OCI-LY1 (cell line): ENCODE results near the gene SENP1.

Experiments used
- H2AFZ ChIP-seq: fragments of 200-600 bp; sonication (generic), shearing (Covaris generic); 2 replicates; pipeline ENCODE4 v1.6.0; 2014; ENCODE audit warnings: antibody characterized with exemption, mild to moderate bottlenecking, low read length
- H3F3A ChIP-seq: fragments of 200-600 bp; sonication (generic), shearing (Covaris generic); 2 replicates; pipeline ENCODE4 v1.6.0; 2014; ENCODE audit warnings: mild to moderate bottlenecking, antibody characterized with exemption, low read length, moderate library complexity; ENCODE audit not compliant: insufficient read depth
- H3K27ac ChIP-seq: fragments of 200-600 bp; sonication (generic); 2 replicates; pipeline ENCODE4 v1.5.1; 2014; ENCODE audit warnings: low read length, mixed run types, mild to moderate bottlenecking, low read depth; ENCODE audit not compliant: poor library complexity, severe bottlenecking
- H3K27me3 ChIP-seq: fragments of 200-600 bp; sonication (generic); 2 replicates; pipeline ENCODE4 v1.6.0; 2014; ENCODE audit warnings: antibody characterized with exemption, mild to moderate bottlenecking, low read length, moderate library complexity; ENCODE audit not compliant: insufficient read depth
- H3K36me3 ChIP-seq: fragments of 200-600 bp; sonication (generic); 2 replicates; pipeline ENCODE4 v1.6.1; 2014; ENCODE audit warnings: mild to moderate bottlenecking, antibody characterized with exemption, low read length, moderate library complexity, mixed read lengths; ENCODE audit not compliant: insufficient read depth
- H3K4me1 ChIP-seq: fragments of 200-600 bp; sonication (generic); 2 replicates; pipeline ENCODE4 v1.5.1; 2014; ENCODE audit warnings: mild to moderate bottlenecking, low read length, moderate library complexity; ENCODE audit not compliant: insufficient read depth, severe bottlenecking
- H3K4me2 ChIP-seq: fragments of 200-600 bp; sonication (generic), shearing (Covaris generic); 2 replicates; pipeline ENCODE4 v1.6.1; 2014; ENCODE audit warnings: low read length
- H3K4me3 ChIP-seq: fragments of 200-600 bp; sonication (generic); 2 replicates; pipeline ENCODE4 v1.5.1; 2014; ENCODE audit warnings: low read length, low read depth, mild to moderate bottlenecking, mixed read lengths; ENCODE audit not compliant: poor library complexity, severe bottlenecking
- H3K79me2 ChIP-seq: fragments of 200-600 bp; shearing (Covaris generic); 2 replicates; pipeline ENCODE4 v1.6.1; 2016; ENCODE audit warnings: mixed run types, low read length, mixed read lengths; ENCODE audit not compliant: insufficient read depth
- H3K9ac ChIP-seq: fragments of 200-600 bp; sonication (generic), shearing (Covaris generic); 2 replicates; pipeline ENCODE4 v1.6.1; 2014; ENCODE audit warnings: mild to moderate bottlenecking, low read length, mixed read lengths
- H3K9me2 ChIP-seq: fragments of 200-600 bp; sonication (generic), shearing (Covaris generic); 2 replicates; pipeline ENCODE4 v1.6.1; 2014; ENCODE audit warnings: low read depth, mild to moderate bottlenecking, low read length, mixed read lengths
- H3K9me3 ChIP-seq: fragments of 200-600 bp; shearing (Covaris generic); 2 replicates; pipeline ENCODE4 v1.6.1; 2014; ENCODE audit warnings: low read length, mixed read lengths
- H4K20me1 ChIP-seq: fragments of 200-600 bp; sonication (generic), shearing (Covaris generic); 2 replicates; pipeline ENCODE4 v1.6.0; 2016; ENCODE audit warnings: mild to moderate bottlenecking, low read length; ENCODE audit not compliant: insufficient read depth
- EZH2 ChIP-seq: fragments of 200-600 bp; sonication (generic), shearing (Covaris generic); IDR thresholded peaks from 2 replicates; pipeline ENCODE4 v1.8.0; 2017; ENCODE audit warnings: borderline replicate concordance, mixed run types, mild to moderate bottlenecking, antibody characterized with exemption, low read length, moderate library complexity, mixed read lengths
- TF ChIP-seq, protein P1 (sequence below): fragments of 200-600 bp; sonication (generic), shearing (Covaris generic); IDR thresholded peaks from 2 replicates; pipeline ENCODE4 v1.5.1; 2017; ENCODE audit warnings: mild to moderate bottlenecking, antibody characterized with exemption, low read length, moderate library complexity, mixed read lengths

Gene SENP1

GRCh38 chr12:48043771-48044170 is 62.1 kb downstream of the SENP1 start:
- Histone ChIP-seq H3K27me3 (no peaks in the 10 kb centered on the region), H3K36me3 (peaks cover 55% of the 10 kb centered on the region), H3K9me3 (no peaks in the 10 kb centered on the region), H2AFZ (no peak overlapping the region), H3K4me3 (no peak overlapping the region), H3F3A (no peaks in the 10 kb centered on the region), H4K20me1 (no peaks in the 10 kb centered on the region), H3K4me1 (no peaks in the 10 kb centered on the region), H3K9me2 (no peaks in the 10 kb centered on the region), H3K4me2 (no peak overlapping the region), H3K27ac (no peak overlapping the region), H3K9ac (no peak overlapping the region), H3K79me2 (no peaks in the 10 kb centered on the region)
- TF ChIP-seq, protein P1, sequence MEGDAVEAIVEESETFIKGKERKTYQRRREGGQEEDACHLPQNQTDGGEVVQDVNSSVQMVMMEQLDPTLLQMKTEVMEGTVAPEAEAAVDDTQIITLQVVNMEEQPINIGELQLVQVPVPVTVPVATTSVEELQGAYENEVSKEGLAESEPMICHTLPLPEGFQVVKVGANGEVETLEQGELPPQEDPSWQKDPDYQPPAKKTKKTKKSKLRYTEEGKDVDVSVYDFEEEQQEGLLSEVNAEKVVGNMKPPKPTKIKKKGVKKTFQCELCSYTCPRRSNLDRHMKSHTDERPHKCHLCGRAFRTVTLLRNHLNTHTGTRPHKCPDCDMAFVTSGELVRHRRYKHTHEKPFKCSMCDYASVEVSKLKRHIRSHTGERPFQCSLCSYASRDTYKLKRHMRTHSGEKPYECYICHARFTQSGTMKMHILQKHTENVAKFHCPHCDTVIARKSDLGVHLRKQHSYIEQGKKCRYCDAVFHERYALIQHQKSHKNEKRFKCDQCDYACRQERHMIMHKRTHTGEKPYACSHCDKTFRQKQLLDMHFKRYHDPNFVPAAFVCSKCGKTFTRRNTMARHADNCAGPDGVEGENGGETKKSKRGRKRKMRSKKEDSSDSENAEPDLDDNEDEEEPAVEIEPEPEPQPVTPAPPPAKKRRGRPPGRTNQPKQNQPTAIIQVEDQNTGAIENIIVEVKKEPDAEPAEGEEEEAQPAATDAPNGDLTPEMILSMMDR, result no peak
- no peak for TF ChIP-seq EZH2

GRCh38 chr12:48041591-48042423 is 64.1 kb downstream of the SENP1 start:
- TF ChIP-seq, protein P1, result no peak
- TF ChIP-seq EZH2, result no peak
- Histone ChIP-seq H3K4me2 (no peak overlapping the region), H2AFZ (no peak overlapping the region), H3K27me3 (no peaks in the 10 kb centered on the region), H3K36me3 (peaks cover 35% of the 10 kb centered on the region), H3K9ac (no peak overlapping the region), H3K27ac (no peak overlapping the region), H3K9me2 (no peaks in the 10 kb centered on the region), H4K20me1 (no peaks in the 10 kb centered on the region), H3K79me2 (no peaks in the 10 kb centered on the region), H3K4me3 (no peak overlapping the region), H3K9me3 (no peaks in the 10 kb centered on the region), H3K4me1 (no peaks in the 10 kb centered on the region), H3F3A (no peaks in the 10 kb centered on the region)

DNA sequence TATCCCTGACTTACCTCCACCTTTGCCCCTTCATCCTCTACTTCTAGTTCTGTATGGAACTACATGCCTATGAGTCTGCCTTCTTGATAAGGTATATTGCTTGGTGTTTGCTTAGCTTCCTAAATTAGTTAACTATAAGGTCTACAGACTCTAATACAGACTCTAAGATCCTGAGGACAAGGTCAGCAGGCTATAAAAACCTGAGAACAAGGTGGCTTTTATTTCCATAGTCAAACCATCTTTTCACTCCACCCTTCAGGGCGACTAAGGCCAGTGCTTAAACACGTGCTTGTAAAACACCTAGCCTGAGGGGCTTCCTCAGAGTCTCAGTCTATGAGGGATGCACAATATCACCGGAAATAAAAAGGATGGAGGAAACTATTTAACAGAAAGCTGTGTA is 65.5 kb downstream of the SENP1 start:
- peaks cover 20% of the 10 kb centered on the region for H3K36me3 ChIP-seq
- no peaks in the 10 kb centered on the region for H3F3A ChIP-seq
- H3K27ac ChIP-seq, result no peak overlapping the region
- H3K4me3 ChIP-seq, result no peak overlapping the region
- H4K20me1 ChIP-seq, result no peaks in the 10 kb centered on the region
- no peaks in the 10 kb centered on the region for H3K4me1 ChIP-seq
- no peaks in the 10 kb centered on the region for H3K27me3 ChIP-seq
- H3K4me2 ChIP-seq, result no peak overlapping the region
- H3K9me2 ChIP-seq, result no peaks in the 10 kb centered on the region
- no peak for TF ChIP-seq EZH2
- TF ChIP-seq, protein P1, result no peak
- no peak overlapping the region for H3K9ac ChIP-seq
- no peaks in the 10 kb centered on the region for H3K79me2 ChIP-seq
- no peaks in the 10 kb centered on the region for H3K9me3 ChIP-seq
- H2AFZ ChIP-seq, result no peak overlapping the region
